HepG2 (cell line): ENCODE results near the gene RAI14. TPM values are rescaled to one million over a fixed set of nuclear protein-coding genes. Genes with fewer than 3 reads are reported as not detected.

ENCODE experiments used
- ATAC-seq: fragments of 200-7000 bp; cut with Tn5 transposase; 3 replicates; pipeline ENCODE4 v1.9.1; 2020; ENCODE audit warnings: mild to moderate bottlenecking, moderate library complexity
- BruUV-seq: library from RNA; stranded (reverse); fragments of 400-500 nt; replicated peaks from 2 replicates; lab custom pipeline; 2021; lab: Mats Ljungman, UMichigan
- CTCF ChIA-PET: fragments of 300-600 bp; formaldehyde crosslinking; extraction: SDS; loops from one replicate; lab custom pipeline; 2021; ENCODE audit warnings: low total read pairs, inconsistent platforms, low intra/inter-chr PET ratio; lab: Yijun Ruan, JAX
- POLR2A ChIA-PET: fragments of 350-600 bp; sonication (Branson Sonifier 250); formaldehyde crosslinking; loops from one replicate; lab custom pipeline; 2020; ENCODE audit warnings: antibody characterized with exemption, inconsistent platforms; lab: Yijun Ruan, JAX
- DNase-seq: peaks from one replicate; pipeline ENCODE4 v3.0.0-alpha.2; 2015; ENCODE audit warnings: low spot score
- FAIRE-seq: peaks from 3 replicates; lab custom pipeline; 2011; peaks lifted over from hg19 to GRCh38; lab: Jason Lieb, UNC
- H2AFZ ChIP-seq: one replicate; pipeline ENCODE4 v1.6.1; 2011; ENCODE audit warnings: low read length, inconsistent platforms
- H3K27ac ChIP-seq: fragments of 300-600 bp; 3 replicates; pipeline ENCODE4 v1.8.0; 2011; ENCODE audit warnings: mixed run types, mild to moderate bottlenecking, mixed read lengths, low read length, inconsistent platforms; ENCODE audit not compliant: insufficient read depth; ENCODE audit errors: extremely low read length
- H3K27me3 ChIP-seq, 2 experiments: fragments of 200-600 bp in 1 of 2; 2 replicates in 1 of 2; 3 replicates in 1 of 2; pipeline versions ENCODE4 v1.6.0 to v1.8.0; 2011; ENCODE audit warnings: low read length in 2 of 2, mild to moderate bottlenecking in 2 of 2, moderate library complexity in 2 of 2, inconsistent platforms in 1 of 2; ENCODE audit not compliant: insufficient read depth in 2 of 2, control insufficient read depth in 1 of 2
- H3K36me3 ChIP-seq, 2 experiments: fragments of 200-600 bp in 1 of 2; replicated peaks in 1 of 2; 2 replicates in 1 of 2; 3 replicates in 1 of 2; pipeline versions ENCODE4 v1.5.1 to v1.8.0; 2011; ENCODE audit warnings: low read length in 2 of 2, inconsistent platforms in 1 of 2; ENCODE audit not compliant: insufficient read depth in 2 of 2, control insufficient read depth in 1 of 2
- H3K4me1 ChIP-seq: 2 replicates; pipeline ENCODE4 v1.5.1; 2012; ENCODE audit warnings: low read length, inconsistent platforms; ENCODE audit not compliant: insufficient read depth
- H3K4me2 ChIP-seq: 2 replicates; pipeline ENCODE4 v1.6.0; 2011; ENCODE audit warnings: low read depth, low read length, inconsistent platforms
- H3K4me3 ChIP-seq, 3 experiments: fragments of 200-600 bp in 1 of 3; sonication (generic), shearing (Covaris generic) in 1 of 3; replicated peaks in 1 of 3; 2 replicates each; pipeline ENCODE4 v1.5.1; 2011 to 2016; ENCODE audit warnings: low read length in 3 of 3, inconsistent platforms in 2 of 3, low read depth in 2 of 3, mild to moderate bottlenecking in 2 of 3, control low read depth in 1 of 3, mixed read lengths in 1 of 3; ENCODE audit not compliant: insufficient read depth in 1 of 3
- H3K79me2 ChIP-seq: one replicate; pipeline ENCODE4 v1.6.1; 2011; ENCODE audit warnings: low read length, inconsistent platforms; ENCODE audit not compliant: insufficient read depth
- H3K9ac ChIP-seq: 2 replicates; pipeline ENCODE4 v1.6.0; 2011; ENCODE audit warnings: mild to moderate bottlenecking, low read depth, low read length, inconsistent platforms; ENCODE audit not compliant: insufficient read depth
- H3K9me3 ChIP-seq: 2 replicates; pipeline ENCODE4 v1.5.1; 2012; ENCODE audit warnings: mild to moderate bottlenecking, low read length
- H4K20me1 ChIP-seq: 2 replicates; pipeline ENCODE4 v1.6.0; 2011; ENCODE audit warnings: inconsistent platforms, mild to moderate bottlenecking, low read length, moderate library complexity; ENCODE audit not compliant: insufficient read depth
- CHD2 ChIP-seq: IDR thresholded peaks from 2 replicates; pipeline ENCODE4 v1.6.1; 2011; ENCODE audit warnings: low read depth, low read length, improper control_type of control experiment
- GATAD1 ChIP-seq: IDR thresholded peaks from 2 replicates; pipeline ENCODE4 v1.6.1; 2016; ENCODE audit warnings: missing genetic modification reagents, missing compliant biosample characterization
- HNF1B ChIP-seq: sonication (generic); formaldehyde crosslinking; IDR thresholded peaks from 2 replicates; pipeline ENCODE4 v1.5.1; 2020; ENCODE audit warnings: mild to moderate bottlenecking, moderate library complexity, missing genetic modification reagents
- KIAA2018 ChIP-seq: sonication (generic); formaldehyde crosslinking; IDR thresholded peaks from 2 replicates; pipeline ENCODE4 v1.5.0; 2020; ENCODE audit warnings: mild to moderate bottlenecking, missing genetic modification reagents, borderline replicate concordance
- PRDM4 ChIP-seq: sonication (generic); formaldehyde crosslinking; IDR thresholded peaks from 2 replicates; pipeline ENCODE4 v1.9.0; 2021; ENCODE audit warnings: missing genetic modification reagents, borderline replicate concordance
- TRAFD1 ChIP-seq: sonication (generic); formaldehyde crosslinking; IDR thresholded peaks from 2 replicates; pipeline ENCODE4 v1.5.1; 2020; ENCODE audit warnings: missing genetic modification reagents, mild to moderate bottlenecking, borderline replicate concordance
- ZFP36L2 ChIP-seq: sonication (generic); formaldehyde crosslinking; IDR thresholded peaks from 2 replicates; pipeline ENCODE4 v1.4.0; 2020; ENCODE audit warnings: missing genetic modification reagents
- ZNF720 ChIP-seq: sonication (generic); formaldehyde crosslinking; IDR thresholded peaks from 2 replicates; pipeline ENCODE4 v1.4.0; 2020; ENCODE audit warnings: missing genetic modification reagents
- ZNF724P ChIP-seq: sonication (generic); formaldehyde crosslinking; IDR thresholded peaks from 2 replicates; pipeline ENCODE4 v1.8.0; 2022; ENCODE audit warnings: missing genetic modification reagents, borderline replicate concordance
- WGBS: methylation state at CpG from one replicate; pipeline ENCODE4 v1.1.6; 2017; ENCODE audit warnings: low lambda C conversion rate; 5-methylcytosine and 5-hydroxymethylcytosine counted together
- in situ Hi-C: cut with HindIII; loops from 2 replicates; pipeline ENCODE4 v1.10.0; 2017; ENCODE audit warnings: low pct_unique_long_range_greater_than_20kb; ENCODE audit not compliant: extremely low pct_ligation_motif_present
- intact Hi-C: fragments of 100-400 bp; cut with micrococcal nuclease; formaldehyde crosslinking; loops from one replicate; pipeline ENCODE4 v1.10.0; 2022; ENCODE audit not compliant: unreplicated experiment
- polyA plus RNA-seq, 8 experiments: library from polyadenylated mRNA; depleted of rRNA in 3 of 8; stranded (reverse) in 7 of 8; unstranded in 1 of 8; fragments of >200 nt; fragmentation: Illumina TruSeq in 4 of 8; extraction: Trizol in 4 of 8; gene quantifications; 2 replicates each; pipeline versions ENCODE4 v1.2.1 to v1.2.3, GENCODE V29; 2011 to 2016; ENCODE audit warnings: low read depth in 4 of 8, missing spikeins in 1 of 8, mixed read lengths in 1 of 8; ENCODE audit not compliant: insufficient read depth in 1 of 8
- total RNA-seq, 5 experiments: library from RNA; depleted of rRNA; stranded (reverse); fragments of >200 nt; fragmentation: Illumina TruSeq; extraction: Trizol; gene quantifications; 2 replicates each; pipeline ENCODE4 v1.2.3, GENCODE V29; 2016; ENCODE audit warnings: low read depth in 1 of 5

Gene RAI14
- total and polyA plus RNA-seq, 2 of the 13 experiments (the other 11 are each of a cell fraction or from before 2014, with no cell fraction given), result 12.6 to 18.2 TPM

- no peak for TF ChIP-seq TRAFD1 (CRISPR knock-in tag)
Measured at GRCh38 chr5:34648840-34649158, 7.3 kb upstream of the RAI14 start (continued).

GRCh38 chr5:34651791-34652190 lies 4.3 kb upstream of the RAI14 start:
- Histone ChIP-seq H3K9ac (no peak overlapping the region), H3K27me3 (peaks cover 1 to 4% of the 10 kb centered on the region in 2 experiments; a peak in 3 of 5 replicates), H3K4me2 (no peak overlapping the region), H3K4me3 (no peak overlapping the region), H3K79me2 (no peaks in the 10 kb centered on the region), H3K9me3 (no peaks in the 10 kb centered on the region), H3K27ac (no peak overlapping the region), H3K4me1 (peaks cover 16% of the 10 kb centered on the region; the same call in 1 of the 2 replicates), H4K20me1 (no peaks in the 10 kb centered on the region), H2AFZ (no peak overlapping the region), H3K36me3 (no peaks in the 10 kb centered on the region)
- no TSS peak for BruUV-seq
- WGBS, result 0% methylated on average over 2 of the region's 2 CpGs
- ATAC-seq (no peak), FAIRE-seq (no peak), DNase-seq (no peak)
- in situ Hi-C loops, result loop anchor here (10.0 kb wide), 1 partner anchor 167 kb away; no protein-coding TSS in a partner anchor
- intact Hi-C loops, result no loop called here
- POLR2A ChIA-PET, result no interaction called here
- CTCF ChIA-PET, result no interaction called here
- TF ChIP-seq GATAD1, result no peak
- no peak for TF ChIP-seq PRDM4
- no peak for TF ChIP-seq KIAA2018 (CRISPR knock-in tag)
- no peak for TF ChIP-seq ZNF724P
- TF ChIP-seq ZFP36L2 (CRISPR knock-in tag), result no peak
- no peak for TF ChIP-seq HNF1B (CRISPR knock-in tag)
- no peak for TF ChIP-seq CHD2
- no peak for TF ChIP-seq ZNF720 (CRISPR knock-in tag)
